Measurements from ENCODE around the gene WFDC1. TPM values are rescaled to one million over a fixed set of nuclear protein-coding genes. Genes with fewer than 3 reads are reported as not detected.
A peak's percentile ranks its signal among the peaks of the same experiment; 100 is the strongest.

Gene WFDC1
- total RNA-seq, 1 experiment from 2014 or later: 0.49 TPM

- peak; percentile 77 to 85 for DNase-seq
- H3K36me3 ChIP-seq: no peaks in the 10 kb centered on the region
- peak overlapping the region; percentile 37 for H3K4me3 ChIP-seq
Measured at GRCh38 chr16:84266451-84266850, 28.2 kb upstream of the WFDC1 start.

GRCh38 chr16:84267380-84267779 lies 27.3 kb upstream of the WFDC1 start:
- no peak for DNase-seq
- Histone ChIP-seq H3K4me1 (no peaks in the 10 kb centered on the region), H3K9me3 (replicated peaks) (no peaks in the 10 kb centered on the region), H3K27ac (no peak overlapping the region), H3K4me3 (no peak overlapping the region), H3K36me3 (no peaks in the 10 kb centered on the region), H3K27me3 (no peaks in the 10 kb centered on the region)

More at GRCh38 chr16:84266451-84266850, 28.2 kb upstream of the WFDC1 start:
- no peaks in the 10 kb centered on the region for H3K27me3 ChIP-seq
- no peaks in the 10 kb centered on the region for H3K9me3 ChIP-seq (replicated peaks)
- no peak overlapping the region for H3K27ac ChIP-seq
- H3K4me1 ChIP-seq: no peaks in the 10 kb centered on the region

- H3K4me3 ChIP-seq: no peak overlapping the region
- H3K9me3 ChIP-seq (replicated peaks): no peaks in the 10 kb centered on the region
- DNase-seq: peak in 1 of 2 experiments; percentile 43
- H3K4me1 ChIP-seq: no peaks in the 10 kb centered on the region
- no peaks in the 10 kb centered on the region for H3K36me3 ChIP-seq
- H3K27me3 ChIP-seq: no peaks in the 10 kb centered on the region
- H3K27ac ChIP-seq: no peak overlapping the region
Measured at GRCh38 chr16:84268291-84269040, 26.2 kb upstream of the WFDC1 start.

- no peaks in the 10 kb centered on the region for H3K36me3 ChIP-seq
- no peaks in the 10 kb centered on the region for H3K27me3 ChIP-seq
Measured at GRCh38 chr16:84270071-84270470, 24.6 kb upstream of the WFDC1 start.

GRCh38 chr16:84270531-84270930 lies 24.1 kb upstream of the WFDC1 start:
- no peak overlapping the region for H3K4me3 ChIP-seq
- H3K36me3 ChIP-seq: no peaks in the 10 kb centered on the region
- DNase-seq: no peak
- H3K27me3 ChIP-seq: no peaks in the 10 kb centered on the region
- no peaks in the 10 kb centered on the region for H3K4me1 ChIP-seq
- no peaks in the 10 kb centered on the region for H3K9me3 ChIP-seq (replicated peaks)
- no peak overlapping the region for H3K27ac ChIP-seq

More at GRCh38 chr16:84270071-84270470, 24.6 kb upstream of the WFDC1 start:
- Histone ChIP-seq H3K27ac (no peak overlapping the region), H3K4me3 (no peak overlapping the region), H3K4me1 (no peaks in the 10 kb centered on the region), H3K9me3 (replicated peaks) (no peaks in the 10 kb centered on the region)
- DNase-seq: no peak

- Histone ChIP-seq H3K27ac (no peak overlapping the region), H3K27me3 (no peaks in the 10 kb centered on the region), H3K4me1 (no peaks in the 10 kb centered on the region), H3K9me3 (replicated peaks) (no peaks in the 10 kb centered on the region), H3K36me3 (no peaks in the 10 kb centered on the region), H3K4me3 (no peak overlapping the region)
- no peak for DNase-seq
Measured at GRCh38 chr16:84271037-84271436, 23.6 kb upstream of the WFDC1 start.

- H3K4me1 ChIP-seq: no peaks in the 10 kb centered on the region
- H3K9me3 ChIP-seq (replicated peaks): no peaks in the 10 kb centered on the region
- H3K4me3 ChIP-seq: no peak overlapping the region
- DNase-seq: no peak
- H3K36me3 ChIP-seq: no peaks in the 10 kb centered on the region
- no peaks in the 10 kb centered on the region for H3K27me3 ChIP-seq
- H3K27ac ChIP-seq: no peak overlapping the region
Measured at GRCh38 chr16:84271866-84272265, 22.8 kb upstream of the WFDC1 start.

GRCh38 chr16:84272740-84273320 lies 21.8 kb upstream of the WFDC1 start:
- Histone ChIP-seq H3K9me3 (replicated peaks) (no peaks in the 10 kb centered on the region), H3K27me3 (no peaks in the 10 kb centered on the region), H3K4me1 (no peaks in the 10 kb centered on the region), H3K27ac (no peak overlapping the region), H3K4me3 (no peak overlapping the region), H3K36me3 (no peaks in the 10 kb centered on the region)
- no peak for DNase-seq

GRCh38 chr16:84274515-84274914 lies 20.2 kb upstream of the WFDC1 start:
- Histone ChIP-seq H3K36me3 (no peaks in the 10 kb centered on the region), H3K4me1 (no peaks in the 10 kb centered on the region), H3K27ac (no peak overlapping the region), H3K27me3 (no peaks in the 10 kb centered on the region), H3K9me3 (replicated peaks) (no peaks in the 10 kb centered on the region), H3K4me3 (no peak overlapping the region)
- no peak for DNase-seq

- H3K9me3 ChIP-seq (replicated peaks): no peaks in the 10 kb centered on the region
- no peaks in the 10 kb centered on the region for H3K36me3 ChIP-seq
- H3K4me1 ChIP-seq: no peaks in the 10 kb centered on the region
- no peak for DNase-seq
- no peaks in the 10 kb centered on the region for H3K27me3 ChIP-seq
- H3K4me3 ChIP-seq: no peak overlapping the region
- H3K27ac ChIP-seq: no peak overlapping the region
Measured at GRCh38 chr16:84275585-84276151, 19.0 kb upstream of the WFDC1 start.

- H3K9me3 ChIP-seq (replicated peaks): no peaks in the 10 kb centered on the region
- H3K36me3 ChIP-seq: no peaks in the 10 kb centered on the region
- H3K27ac ChIP-seq: no peak overlapping the region
- H3K27me3 ChIP-seq: no peaks in the 10 kb centered on the region
- DNase-seq: peak; percentile 46 to 74
- no peak overlapping the region for H3K4me3 ChIP-seq
- no peaks in the 10 kb centered on the region for H3K4me1 ChIP-seq
Measured at GRCh38 chr16:84277244-84277823, 17.3 kb upstream of the WFDC1 start.

GRCh38 chr16:84278333-84278732 lies 16.3 kb upstream of the WFDC1 start:
- no peak overlapping the region for H3K4me3 ChIP-seq
- no peaks in the 10 kb centered on the region for H3K9me3 ChIP-seq (replicated peaks)
- no peak for DNase-seq
- H3K27me3 ChIP-seq: no peaks in the 10 kb centered on the region
- no peak overlapping the region for H3K27ac ChIP-seq
- H3K4me1 ChIP-seq: no peaks in the 10 kb centered on the region
- H3K36me3 ChIP-seq: no peaks in the 10 kb centered on the region

GRCh38 chr16:84278968-84279367 lies 15.7 kb upstream of the WFDC1 start:
- Histone ChIP-seq H3K27me3 (no peaks in the 10 kb centered on the region), H3K4me3 (no peak overlapping the region), H3K36me3 (no peaks in the 10 kb centered on the region), H3K27ac (no peak overlapping the region), H3K4me1 (no peaks in the 10 kb centered on the region), H3K9me3 (replicated peaks) (no peaks in the 10 kb centered on the region)
- DNase-seq: no peak

- H3K36me3 ChIP-seq: no peaks in the 10 kb centered on the region
- no peak for DNase-seq
Measured at GRCh38 chr16:84279881-84280280, 14.8 kb upstream of the WFDC1 start.

GRCh38 chr16:84281074-84281473 lies 13.6 kb upstream of the WFDC1 start:
- H3K4me1 ChIP-seq: no peaks in the 10 kb centered on the region

More at GRCh38 chr16:84279881-84280280, 14.8 kb upstream of the WFDC1 start:
- H3K4me1 ChIP-seq: no peaks in the 10 kb centered on the region
- H3K4me3 ChIP-seq: no peak overlapping the region
- no peaks in the 10 kb centered on the region for H3K27me3 ChIP-seq
- H3K9me3 ChIP-seq (replicated peaks): no peaks in the 10 kb centered on the region
- H3K27ac ChIP-seq: no peak overlapping the region

More at GRCh38 chr16:84281074-84281473, 13.6 kb upstream of the WFDC1 start:
- no peaks in the 10 kb centered on the region for H3K27me3 ChIP-seq
- DNase-seq: no peak
- H3K4me3 ChIP-seq: no peak overlapping the region
- H3K36me3 ChIP-seq: no peaks in the 10 kb centered on the region
- no peak overlapping the region for H3K27ac ChIP-seq
- H3K9me3 ChIP-seq (replicated peaks): no peaks in the 10 kb centered on the region

Data from SJCRH30 (cell line).